Measurements from ENCODE around the gene BLM. TPM values are rescaled to one million over a fixed set of nuclear protein-coding genes. Genes with fewer than 3 reads are reported as not detected.
"Not testable (repeated sequence)": the region's sequence is repeated elsewhere in the genome, so short reads cannot be mapped to it uniquely, and the experiment has no call there.

Gene BLM
- total and polyA plus RNA-seq, 8 donors: 0.12 to 1.1 (median 0.65) TPM; not detected in 1

DNA sequence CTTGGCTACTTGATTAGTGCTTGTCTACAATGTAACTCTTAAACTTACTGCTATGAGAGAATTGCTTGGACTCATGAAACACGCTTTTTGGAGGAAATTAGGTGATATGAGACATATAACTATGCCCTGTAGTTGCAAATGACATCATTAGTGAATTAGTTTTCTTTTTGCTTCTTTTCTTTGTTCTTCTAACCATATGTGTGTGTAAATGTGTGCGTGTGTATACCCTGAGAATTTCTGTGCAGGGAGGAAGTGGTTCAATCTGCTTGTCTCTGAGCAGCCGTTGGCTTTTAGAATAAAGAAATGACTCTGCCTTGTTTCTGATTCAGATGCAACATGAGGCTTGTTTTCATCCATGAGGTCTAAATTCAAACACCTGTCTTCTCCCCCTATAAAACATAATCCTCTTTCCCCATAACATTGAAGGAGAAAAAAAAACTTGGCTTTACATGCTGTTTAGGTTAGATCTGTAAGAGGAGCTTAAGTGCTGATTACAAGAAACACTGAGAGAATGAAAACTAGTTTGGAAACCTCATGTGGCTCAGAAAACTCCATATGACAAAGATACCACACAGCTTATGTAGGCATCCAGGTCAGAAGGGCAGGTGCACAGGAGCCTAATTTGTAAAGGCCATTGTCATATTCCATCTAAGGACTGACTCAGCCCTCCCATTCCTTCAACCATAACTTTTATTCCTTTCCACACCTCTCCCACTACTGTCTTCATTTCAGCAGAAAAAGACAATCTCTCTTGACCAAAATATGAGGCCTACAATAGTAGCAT, 30.5 kb upstream of the BLM start:
- ATAC-seq (no peak), FAIRE-seq (no peak), DNase-seq (no peak)
- TF ChIP-seq, protein P1, sequence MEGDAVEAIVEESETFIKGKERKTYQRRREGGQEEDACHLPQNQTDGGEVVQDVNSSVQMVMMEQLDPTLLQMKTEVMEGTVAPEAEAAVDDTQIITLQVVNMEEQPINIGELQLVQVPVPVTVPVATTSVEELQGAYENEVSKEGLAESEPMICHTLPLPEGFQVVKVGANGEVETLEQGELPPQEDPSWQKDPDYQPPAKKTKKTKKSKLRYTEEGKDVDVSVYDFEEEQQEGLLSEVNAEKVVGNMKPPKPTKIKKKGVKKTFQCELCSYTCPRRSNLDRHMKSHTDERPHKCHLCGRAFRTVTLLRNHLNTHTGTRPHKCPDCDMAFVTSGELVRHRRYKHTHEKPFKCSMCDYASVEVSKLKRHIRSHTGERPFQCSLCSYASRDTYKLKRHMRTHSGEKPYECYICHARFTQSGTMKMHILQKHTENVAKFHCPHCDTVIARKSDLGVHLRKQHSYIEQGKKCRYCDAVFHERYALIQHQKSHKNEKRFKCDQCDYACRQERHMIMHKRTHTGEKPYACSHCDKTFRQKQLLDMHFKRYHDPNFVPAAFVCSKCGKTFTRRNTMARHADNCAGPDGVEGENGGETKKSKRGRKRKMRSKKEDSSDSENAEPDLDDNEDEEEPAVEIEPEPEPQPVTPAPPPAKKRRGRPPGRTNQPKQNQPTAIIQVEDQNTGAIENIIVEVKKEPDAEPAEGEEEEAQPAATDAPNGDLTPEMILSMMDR (IDR thresholded peaks at IDR 0.05): no peak
- intact Hi-C loops (cut with DNase I): no loop called here
- 89 to 94% methylated on average over 3 of the region's 3 CpGs for WGBS, 2 donors
- H3K27ac ChIP-seq: no peak overlapping the region
- H3K27me3 ChIP-seq: no peaks in the 10 kb centered on the region
- no peaks in the 10 kb centered on the region for H3K36me3 ChIP-seq
- H3K4me3 ChIP-seq: no peak overlapping the region
- H3K4me1 ChIP-seq: no peaks in the 10 kb centered on the region
- H3K9me3 ChIP-seq: no peaks in the 10 kb centered on the region

DNA sequence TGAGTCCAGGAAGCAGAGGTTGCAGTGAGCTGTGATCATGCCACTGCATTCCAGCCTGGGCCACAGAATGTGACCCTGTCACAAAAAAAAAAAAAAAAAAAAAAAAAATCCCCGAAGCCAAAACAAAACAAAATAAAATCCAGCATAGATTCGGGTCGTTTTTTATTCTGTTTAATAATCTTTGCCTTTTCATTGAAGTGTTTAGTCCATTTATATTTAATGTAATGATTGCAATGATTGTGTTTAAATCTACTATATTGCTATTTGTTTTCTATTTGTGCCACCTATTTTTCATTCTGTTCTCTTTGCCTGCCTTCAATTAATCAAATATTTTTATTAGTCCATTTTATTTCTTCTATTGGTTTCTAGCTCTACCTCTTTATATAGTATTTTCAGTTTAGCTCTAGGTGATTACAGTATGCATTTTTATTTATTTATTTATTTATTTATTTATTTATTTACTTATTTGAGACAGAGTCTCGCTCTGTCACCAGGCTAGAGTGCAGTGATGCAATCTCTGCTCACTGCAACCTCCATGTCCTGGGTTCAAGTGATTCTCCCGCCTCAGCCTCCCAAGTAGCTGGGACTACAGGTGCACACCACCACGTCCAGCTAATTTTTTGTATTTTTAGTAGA, 27.7 kb upstream of the BLM start:
- H3K4me1 ChIP-seq; H3K27me3 ChIP-seq; ATAC-seq; FAIRE-seq; H3K9me3 ChIP-seq; H3K36me3 ChIP-seq; H3K27ac ChIP-seq; intact Hi-C loops (cut with DNase I); H3K4me3 ChIP-seq; DNase-seq: not testable (repeated sequence)
- 79 to 90% methylated on average over 6 of the region's 6 CpGs for WGBS, 2 donors

DNA sequence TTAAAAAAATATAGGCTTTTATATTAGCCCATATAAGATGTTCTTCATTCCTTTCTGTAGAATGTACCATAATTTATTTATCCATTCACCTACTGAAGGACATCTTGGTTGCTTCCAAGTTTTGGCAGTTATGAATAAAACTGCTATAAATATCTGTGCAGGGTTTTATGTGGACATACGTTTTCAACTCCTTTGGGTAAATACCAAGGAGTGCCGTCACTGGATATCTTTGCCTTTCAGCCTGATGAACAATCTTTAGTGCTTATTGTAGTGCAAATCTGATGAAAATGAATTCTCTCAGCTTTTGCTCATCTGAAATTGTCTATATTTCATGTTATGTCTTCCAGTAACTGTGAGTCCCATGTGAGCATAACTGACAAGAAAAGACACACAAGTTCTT, 26.6 kb upstream of the BLM start:
- Histone ChIP-seq H3K27ac (no peak overlapping the region), H3K4me1 (no peaks in the 10 kb centered on the region), H3K36me3 (no peaks in the 10 kb centered on the region), H3K4me3 (no peak overlapping the region), H3K27me3 (no peaks in the 10 kb centered on the region), H3K9me3 (no peaks in the 10 kb centered on the region)
- intact Hi-C loops (cut with DNase I): no loop called here
- ATAC-seq (no peak), DNase-seq (no peak), FAIRE-seq (no peak)
- 45 to 53% methylated on average over 2 of the region's 2 CpGs for WGBS, 2 donors
- TF ChIP-seq, protein P1 (IDR thresholded peaks at IDR 0.05): no peak

DNA sequence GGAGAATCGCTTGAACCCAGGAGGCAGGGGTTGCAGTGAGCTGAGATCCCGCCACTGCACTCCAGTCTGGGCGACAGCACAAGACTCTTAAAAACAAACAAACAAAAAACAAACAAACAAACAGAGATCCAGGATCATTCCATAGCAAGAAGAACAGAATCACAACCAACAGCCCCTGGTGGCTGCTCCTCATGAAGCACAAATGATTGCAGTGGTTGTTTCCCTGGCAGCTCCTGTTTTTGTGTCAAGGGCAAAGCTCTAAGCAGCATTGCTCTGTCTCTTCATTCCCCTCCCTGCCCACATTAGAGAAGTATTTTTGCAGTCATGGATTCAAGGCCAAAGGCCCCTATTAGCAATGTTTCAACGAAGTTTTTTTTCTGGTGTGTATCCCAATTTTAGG, 25.8 kb upstream of the BLM start:
- ATAC-seq (no peak), DNase-seq (no peak), FAIRE-seq (no peak)
- intact Hi-C loops (cut with DNase I): no loop called here
- 81 to 82% methylated on average over 4 of the region's 4 CpGs for WGBS, 2 donors
- Histone ChIP-seq H3K4me1 (no peaks in the 10 kb centered on the region), H3K4me3 (no peak overlapping the region), H3K36me3 (no peaks in the 10 kb centered on the region), H3K27me3 (no peaks in the 10 kb centered on the region), H3K27ac (no peak overlapping the region), H3K9me3 (no peaks in the 10 kb centered on the region)
- TF ChIP-seq, protein P1 (IDR thresholded peaks at IDR 0.05): no peak

DNA sequence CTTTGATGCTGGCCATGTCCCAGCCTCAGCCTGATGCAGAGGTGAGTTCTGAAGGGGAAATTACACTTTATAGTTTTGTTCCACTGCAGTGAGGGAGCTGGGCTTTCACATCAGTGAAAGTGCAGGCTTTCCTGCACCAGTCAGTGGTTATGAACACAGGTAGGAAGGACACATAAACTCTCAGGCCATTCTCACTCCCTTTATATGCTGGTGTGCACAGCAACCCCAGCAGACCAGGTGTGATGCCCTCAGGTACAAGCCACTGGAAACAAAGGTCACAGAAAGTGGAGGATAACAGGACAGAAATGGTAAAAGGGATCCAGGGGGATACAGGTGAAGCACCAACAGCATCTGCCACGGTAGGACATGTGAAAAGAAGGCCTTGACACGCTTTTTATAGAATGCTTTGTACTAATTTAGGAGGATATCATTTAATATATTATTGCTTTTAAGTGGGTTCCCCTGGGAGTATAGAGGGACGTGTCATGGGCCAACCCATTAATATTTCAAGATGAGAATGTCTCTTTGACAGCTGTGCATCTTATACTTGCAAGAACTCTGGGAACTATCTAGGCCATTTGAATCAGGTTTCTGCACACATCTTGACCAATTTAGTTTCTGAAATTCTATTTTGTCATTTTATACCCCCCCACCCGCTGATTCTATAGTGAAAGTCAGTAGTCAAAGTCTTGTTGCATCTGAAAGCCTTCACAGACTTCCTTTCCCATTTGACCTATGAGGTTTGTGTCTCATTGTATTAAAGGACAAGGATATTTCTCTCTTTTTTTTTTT, 25.0 kb upstream of the BLM start:
- FAIRE-seq (no peak), ATAC-seq (no peak), DNase-seq (no peak)
- no peaks in the 10 kb centered on the region for H3K27me3 ChIP-seq
- H3K27ac ChIP-seq: no peak overlapping the region
- no peaks in the 10 kb centered on the region for H3K36me3 ChIP-seq
- H3K4me1 ChIP-seq: no peaks in the 10 kb centered on the region
- H3K4me3 ChIP-seq: no peak overlapping the region
- H3K9me3 ChIP-seq: no peaks in the 10 kb centered on the region
- TF ChIP-seq, protein P1 (IDR thresholded peaks at IDR 0.05): no peak
- intact Hi-C loops (cut with DNase I): no loop called here
- 86 to 89% methylated on average over 4 of the region's 4 CpGs for WGBS, 2 donors

Measured in pancreas (tissue), 10 donors.